ENCODE results near the gene ELAVL1.

The ELAVL1 gene

GRCh38 chr19:7992575-7992974 lies 12.9 kb downstream of the ELAVL1 start:
- no peak overlapping the region for H3K4me3 ChIP-seq (ENCODE audit: insufficient read length, low read depth)
- DNase-seq (ENCODE audit: low read depth, low spot score), result no peak
- H3K36me3 ChIP-seq (ENCODE audit: insufficient read depth, insufficient read length, low read length), result peaks cover 49% of the 10 kb centered on the region
- TF ChIP-seq ZNF274 (IDR thresholded peaks at IDR 0.05; ENCODE audit: low read depth, low read length) (no peak), SUZ12 (IDR thresholded peaks at IDR 0.05; ENCODE audit: extremely low read depth, insufficient read depth, insufficient read length) (no peak), YY1 (IDR thresholded peaks at IDR 0.05; ENCODE audit: insufficient read depth, insufficient read length) (no peak)
- H3K9ac ChIP-seq (ENCODE audit: insufficient read length, low read depth), result no peak overlapping the region
- no peaks in the 10 kb centered on the region for H3K9me3 ChIP-seq (ENCODE audit: insufficient read depth, low read length)
- H3K27me3 ChIP-seq (ENCODE audit: insufficient read depth, insufficient read length), result no peaks in the 10 kb centered on the region
- peaks cover 11% of the 10 kb centered on the region for H3K4me1 ChIP-seq (ENCODE audit: insufficient read depth, insufficient read length)

- no peak for TF ChIP-seq YY1 (IDR thresholded peaks at IDR 0.05; ENCODE audit: insufficient read depth, insufficient read length)
- TF ChIP-seq SUZ12 (IDR thresholded peaks at IDR 0.05; ENCODE audit: extremely low read depth, insufficient read depth, insufficient read length), result no peak
- TF ChIP-seq ZNF274 (IDR thresholded peaks at IDR 0.05; ENCODE audit: low read depth, low read length), result no peak
- Histone ChIP-seq H3K9me3 (ENCODE audit: insufficient read depth, low read length) (no peaks in the 10 kb centered on the region), H3K27me3 (ENCODE audit: insufficient read depth, insufficient read length) (no peaks in the 10 kb centered on the region), H3K9ac (ENCODE audit: insufficient read length, low read depth) (peak overlapping the region; percentile 11), H3K4me1 (ENCODE audit: insufficient read depth, insufficient read length) (peaks cover 14% of the 10 kb centered on the region), H3K36me3 (ENCODE audit: insufficient read depth, insufficient read length, low read length) (peaks cover 81% of the 10 kb centered on the region), H3K4me3 (ENCODE audit: insufficient read length, low read depth) (no peak overlapping the region)
- peak; percentile 22 for DNase-seq (ENCODE audit: low read depth, low spot score)
These were observed 16.3 kb downstream of the ELAVL1 start for GRCh38 chr19:7989071-7989575.

- Histone ChIP-seq H3K4me3 (ENCODE audit: insufficient read length, low read depth) (no peak overlapping the region), H3K9me3 (ENCODE audit: insufficient read depth, low read length) (no peaks in the 10 kb centered on the region), H3K27me3 (ENCODE audit: insufficient read depth, insufficient read length) (no peaks in the 10 kb centered on the region), H3K4me1 (ENCODE audit: insufficient read depth, insufficient read length) (peaks cover 14% of the 10 kb centered on the region), H3K9ac (ENCODE audit: insufficient read length, low read depth) (no peak overlapping the region), H3K36me3 (ENCODE audit: insufficient read depth, insufficient read length, low read length) (peaks cover 86% of the 10 kb centered on the region)
- DNase-seq (ENCODE audit: low read depth, low spot score), result no peak
- TF ChIP-seq ZNF274 (IDR thresholded peaks at IDR 0.05; ENCODE audit: low read depth, low read length), result no peak
- TF ChIP-seq YY1 (IDR thresholded peaks at IDR 0.05; ENCODE audit: insufficient read depth, insufficient read length), result no peak
- no peak for TF ChIP-seq SUZ12 (IDR thresholded peaks at IDR 0.05; ENCODE audit: extremely low read depth, insufficient read depth, insufficient read length)
These were observed 17.1 kb downstream of the ELAVL1 start for GRCh38 chr19:7988307-7988706.

GRCh38 chr19:7987114-7987768 lies 18.2 kb downstream of the ELAVL1 start:
- Histone ChIP-seq H3K27me3 (ENCODE audit: insufficient read depth, insufficient read length) (no peaks in the 10 kb centered on the region), H3K4me3 (ENCODE audit: insufficient read length, low read depth) (no peak overlapping the region), H3K9ac (ENCODE audit: insufficient read length, low read depth) (no peak overlapping the region), H3K4me1 (ENCODE audit: insufficient read depth, insufficient read length) (peaks cover 14% of the 10 kb centered on the region), H3K9me3 (ENCODE audit: insufficient read depth, low read length) (no peaks in the 10 kb centered on the region), H3K36me3 (ENCODE audit: insufficient read depth, insufficient read length, low read length) (peaks cover 86% of the 10 kb centered on the region)
- DNase-seq (ENCODE audit: low read depth, low spot score), result no peak
- TF ChIP-seq SUZ12 (IDR thresholded peaks at IDR 0.05; ENCODE audit: extremely low read depth, insufficient read depth, insufficient read length), result no peak
- TF ChIP-seq ZNF274 (IDR thresholded peaks at IDR 0.05; ENCODE audit: low read depth, low read length), result no peak
- no peak for TF ChIP-seq YY1 (IDR thresholded peaks at IDR 0.05; ENCODE audit: insufficient read depth, insufficient read length)

GRCh38 chr19:7986321-7987113 lies 18.9 kb downstream of the ELAVL1 start:
- Histone ChIP-seq H3K4me1 (ENCODE audit: insufficient read depth, insufficient read length) (peaks cover 14% of the 10 kb centered on the region), H3K4me3 (ENCODE audit: insufficient read length, low read depth) (no peak overlapping the region), H3K27me3 (ENCODE audit: insufficient read depth, insufficient read length) (no peaks in the 10 kb centered on the region), H3K9me3 (ENCODE audit: insufficient read depth, low read length) (no peaks in the 10 kb centered on the region), H3K36me3 (ENCODE audit: insufficient read depth, insufficient read length, low read length) (peaks cover 88% of the 10 kb centered on the region), H3K9ac (ENCODE audit: insufficient read length, low read depth) (no peak overlapping the region)
- no peak for DNase-seq (ENCODE audit: low read depth, low spot score)
- TF ChIP-seq ZNF274 (IDR thresholded peaks at IDR 0.05; ENCODE audit: low read depth, low read length) (no peak), SUZ12 (IDR thresholded peaks at IDR 0.05; ENCODE audit: extremely low read depth, insufficient read depth, insufficient read length) (no peak), YY1 (IDR thresholded peaks at IDR 0.05; ENCODE audit: insufficient read depth, insufficient read length) (no peak)

- Histone ChIP-seq H3K9me3 (ENCODE audit: insufficient read depth, low read length) (no peaks in the 10 kb centered on the region), H3K27me3 (ENCODE audit: insufficient read depth, insufficient read length) (no peaks in the 10 kb centered on the region), H3K9ac (ENCODE audit: insufficient read length, low read depth) (no peak overlapping the region), H3K36me3 (ENCODE audit: insufficient read depth, insufficient read length, low read length) (peaks cover 88% of the 10 kb centered on the region), H3K4me3 (ENCODE audit: insufficient read length, low read depth) (no peak overlapping the region), H3K4me1 (ENCODE audit: insufficient read depth, insufficient read length) (peaks cover 9% of the 10 kb centered on the region)
- no peak for TF ChIP-seq SUZ12 (IDR thresholded peaks at IDR 0.05; ENCODE audit: extremely low read depth, insufficient read depth, insufficient read length)
- no peak for TF ChIP-seq ZNF274 (IDR thresholded peaks at IDR 0.05; ENCODE audit: low read depth, low read length)
- TF ChIP-seq YY1 (IDR thresholded peaks at IDR 0.05; ENCODE audit: insufficient read depth, insufficient read length), result no peak
- DNase-seq (ENCODE audit: low read depth, low spot score), result no peak
These were observed 19.9 kb downstream of the ELAVL1 start for GRCh38 chr19:7985481-7985911.

All from NT2/D1 (cell line).